Psoas muscle (tissue), 8 donors: ENCODE measurements around the gene UMPS. TPM values are rescaled to one million over a fixed set of nuclear protein-coding genes. Genes with fewer than 3 reads are reported as not detected.

Experiments
- ATAC-seq, 4 donors: fragments of 200-7000 bp; cut with Tn5 transposase; one replicate each; pipeline ENCODE4 v1.9.1; 2020; ENCODE audit warnings: moderate library complexity in 3 of 4, mild to moderate bottlenecking in 2 of 4
- DNase-seq, 2 donors: peaks; one replicate each; pipeline ENCODE4 v3.0.0-alpha.2; 2020
- H3K27ac ChIP-seq: fragments of 200-600 bp; one replicate; pipeline ENCODE4 v1.8.0; 2022
- H3K27me3 ChIP-seq, 3 donors: fragments of 200-600 bp in 1 of 3; one replicate each; pipeline versions ENCODE4 v1.6.1 to v1.8.0; 2013 to 2022; ENCODE audit warnings: low read length in 2 of 3, mild to moderate bottlenecking in 2 of 3, moderate library complexity in 1 of 3; ENCODE audit not compliant: insufficient read depth in 3 of 3
- H3K36me3 ChIP-seq, 2 donors: fragments of 200-600 bp in 1 of 2; one replicate each; pipeline versions ENCODE4 v1.6.1 to v1.8.0; 2013 to 2022; ENCODE audit warnings: low read depth in 1 of 2, mild to moderate bottlenecking in 1 of 2, moderate library complexity in 1 of 2; ENCODE audit not compliant: insufficient read depth in 1 of 2
- H3K4me1 ChIP-seq: fragments of 200-600 bp; one replicate; pipeline ENCODE4 v1.8.0; 2022
- H3K4me3 ChIP-seq: fragments of 200-600 bp; one replicate; pipeline ENCODE4 v1.8.0; 2022; ENCODE audit warnings: mild to moderate bottlenecking
- H3K9me3 ChIP-seq: fragments of 200-600 bp; one replicate; pipeline ENCODE4 v1.8.0; 2022
- CTCF ChIP-seq: fragments of 200-600 bp; IDR thresholded peaks from one replicate; pipeline ENCODE4 v1.8.0; 2022; ENCODE audit warnings: antibody characterized with exemption
- WGBS, 3 donors: extraction: QIAGEN DNeasy Blood & Tissue Kit; methylation state at CpG; one replicate each; pipeline versions ENCODE4 v1.1.6 to v1.1.7; 2013; 5-methylcytosine and 5-hydroxymethylcytosine counted together
- intact Hi-C, 2 donors: fragments of 100-400 bp; cut with DNase I; formaldehyde crosslinking; loops; one replicate each; pipeline versions ENCODE4 v1.11.0 to v1.14.2; 2022
- polyA plus RNA-seq, 3 donors: library from polyadenylated mRNA; stranded (reverse); fragments of 200-250 nt; gene quantifications; one replicate each; pipeline ENCODE4 v1.2.3, GENCODE V29; 2013
- total RNA-seq, 4 donors: library from RNA; stranded (reverse); fragmentation: NEBNext Ultra II Directional in 2 of 4; extraction: Animal tissue kit (Norgen Biotek cat#: 25700) in 2 of 4; gene quantifications; one replicate each; pipeline versions ENCODE4 v1.2.1 to v1.2.4, GENCODE V29; 2021 to 2023
- donor health status: healthy with polysubstance abuse.
- donor health status: DM: no; HTN: no; CAD: no; lungs with moderate emphysema.
- donor health status: Bipolar disorder and iron deficiency.
- donor health status: healthy.
- donor health status: DM: yes; HTN: yes; CAD: no.
- donor health status: DM: no; HTN: no; CAD: no.
- donor health status: DM: no; HTN: no; CAD: no.
- donor health status: DM: yes; HTN: yes; CAD: no.

Gene UMPS
- total and polyA plus RNA-seq, 7 donors: 3.6 to 9.2 (median 6.5) TPM

GRCh38 chr3:124685067-124685466 lies 45.2 kb upstream of the UMPS start:
- WGBS, 3 donors: 61 to 65% (median 64%) methylated on average over 5 of the region's 5 CpGs
- DNase-seq (no peak), ATAC-seq (no peak)
- H3K27ac ChIP-seq: no peak overlapping the region
- no peak for TF ChIP-seq CTCF
- intact Hi-C loops: no loop called here
- no peak overlapping the region for H3K4me3 ChIP-seq
- H3K27me3 ChIP-seq: no peaks in the 10 kb centered on the region
- peaks cover 2 to 5% of the 10 kb centered on the region in 2 donors for H3K36me3 ChIP-seq
- H3K4me1 ChIP-seq: peaks cover 4% of the 10 kb centered on the region
- H3K9me3 ChIP-seq: no peaks in the 10 kb centered on the region

GRCh38 chr3:124685481-124685880 lies 44.8 kb upstream of the UMPS start:
- Histone ChIP-seq H3K36me3 (peaks cover 1 to 2% of the 10 kb centered on the region in 2 donors), H3K9me3 (no peaks in the 10 kb centered on the region), H3K4me3 (no peak overlapping the region), H3K4me1 (peaks cover 4% of the 10 kb centered on the region), H3K27me3 (no peaks in the 10 kb centered on the region), H3K27ac (no peak overlapping the region)
- no peak for DNase-seq
- no peak for ATAC-seq
- intact Hi-C loops: no loop called here
- TF ChIP-seq CTCF: no peak
- 59 to 82% (median 71%) methylated on average over 7 of the region's 7 CpGs for WGBS, 3 donors

- no peak for TF ChIP-seq CTCF
- intact Hi-C loops: no loop called here
- H3K4me3 ChIP-seq: no peak overlapping the region
- WGBS, 3 donors: 78 to 97% (median 95%) methylated on average over 3 of the region's 3 CpGs
- H3K36me3 ChIP-seq: peaks cover 0 to 2% of the 10 kb centered on the region in 2 donors
- no peak overlapping the region for H3K27ac ChIP-seq
- H3K4me1 ChIP-seq: peaks cover 4% of the 10 kb centered on the region
- H3K27me3 ChIP-seq: no peaks in the 10 kb centered on the region
- no peaks in the 10 kb centered on the region for H3K9me3 ChIP-seq
- DNase-seq (no peak), ATAC-seq (no peak)
These were observed 44.1 kb upstream of the UMPS start for GRCh38 chr3:124686028-124686670.

- Histone ChIP-seq H3K4me1 (peaks cover 4% of the 10 kb centered on the region), H3K27me3 (no peaks in the 10 kb centered on the region), H3K4me3 (no peak overlapping the region), H3K9me3 (no peaks in the 10 kb centered on the region), H3K27ac (no peak overlapping the region), H3K36me3 (no peaks in the 10 kb centered on the region)
- DNase-seq: peak; percentile 70 to 84
- ATAC-seq: peak; percentile 85 to 96 (median 88)
- TF ChIP-seq CTCF: peak; percentile 86
- intact Hi-C loops: loop anchor here (1.0 kb wide), 1 partner anchor 124 kb away; no protein-coding TSS in a partner anchor
- WGBS, 3 donors: 17 to 23% (median 18%) methylated on average over 11 of the region's 11 CpGs
These were observed 41.4 kb upstream of the UMPS start for GRCh38 chr3:124688581-124689454.
